Raji (cell line): Measurements from ENCODE around the gene BAZ2B.
A peak's percentile ranks its signal among the peaks of the same experiment; 100 is the strongest.

Source experiments
- POLR2A ChIP-seq: IDR thresholded peaks from 2 replicates; pipeline ENCODE4 v1.6.1; 2011; ENCODE audit warnings: low read depth, low read length, control low read depth; ENCODE audit not compliant: insufficient read depth

BAZ2B gene

GRCh38 chr2:159322419-159322818 is 293.9 kb downstream of the BAZ2B start:
- no peak for TF ChIP-seq POLR2A

GRCh38 chr2:159317392-159318088 is 298.8 kb downstream of the BAZ2B start:
- no peak for TF ChIP-seq POLR2A

- no peak for TF ChIP-seq POLR2A
Measured at GRCh38 chr2:159307942-159308341, 308.4 kb downstream of the BAZ2B start.

GRCh38 chr2:159300586-159300985 is 315.8 kb downstream of the BAZ2B start:
- no peak for TF ChIP-seq POLR2A

- no peak for TF ChIP-seq POLR2A
Measured at GRCh38 chr2:159298967-159299366, 317.4 kb downstream of the BAZ2B start.

GRCh38 chr2:159297042-159297707 is 319.2 kb downstream of the BAZ2B start:
- TF ChIP-seq POLR2A = no peak

GRCh38 chr2:159292157-159292556 is 324.2 kb downstream of the BAZ2B start:
- TF ChIP-seq POLR2A = no peak

GRCh38 chr2:159290289-159290907 is 325.9 kb downstream of the BAZ2B start:
- TF ChIP-seq POLR2A = no peak

- no peak for TF ChIP-seq POLR2A
Measured at GRCh38 chr2:159287733-159288132, 328.6 kb downstream of the BAZ2B start.

GRCh38 chr2:159286709-159287441 is 329.5 kb downstream of the BAZ2B start:
- TF ChIP-seq POLR2A = peak; percentile 85

GRCh38 chr2:159285929-159286708 is 330.2 kb downstream of the BAZ2B start, which contains the start of gene WDSUB1:
WDSUB1 (minus strand) TSS chr2:159286703; CDS start chr2:159283069, 3,634 bp downstream.
- no peak; the same call in 1 of the 2 replicates for TF ChIP-seq POLR2A

GRCh38 chr2:159285433-159285832 is 330.9 kb downstream of the BAZ2B start:
- no peak for TF ChIP-seq POLR2A

- TF ChIP-seq POLR2A = no peak
Measured at GRCh38 chr2:159283529-159283928, 332.8 kb downstream of the BAZ2B start.

GRCh38 chr2:159281002-159281401 is 335.3 kb downstream of the BAZ2B start:
- TF ChIP-seq POLR2A = no peak

- no peak for TF ChIP-seq POLR2A
Measured at GRCh38 chr2:159279700-159280099, 336.6 kb downstream of the BAZ2B start.
